Measurements from ENCODE around the gene VTN.

GRCh38 chr17:28395426-28395825 is 25.3 kb upstream of the VTN start:
- TF ChIP-seq CTCF (IDR thresholded peaks at IDR 0.05; ENCODE audit: low read length), result no peak
- TF ChIP-seq EZH2 (IDR thresholded peaks at IDR 0.05; ENCODE audit: borderline replicate concordance, low read length), result no peak

Data from OCI-LY1 (cell line).